ENCODE results near the gene XCL1.

XCL1 gene

GRCh38 chr1:168552961-168553360, 23.4 kb upstream of the XCL1 start:
- no peak overlapping the region for H3K27ac ChIP-seq (replicated peaks)

GRCh38 chr1:168553680-168554553, 22.5 kb upstream of the XCL1 start:
- Histone ChIP-seq H3K4me3 (replicated peaks; ENCODE audit: insufficient read depth, low read length) (no peak overlapping the region), H3K27ac (replicated peaks) (no peak overlapping the region), H3K27me3 (ENCODE audit: insufficient read depth, poor library complexity, severe bottlenecking) (no peaks in the 10 kb centered on the region)
- DNase-seq (ENCODE audit: low read depth in 1 of 2, low spot score in 1 of 2) = no peak
- TF ChIP-seq GABPA (IDR thresholded peaks at IDR 0.05; ENCODE audit: low read depth) (no peak), POLR2AphosphoS5 (IDR thresholded peaks at IDR 0.05; ENCODE audit: low read depth) (no peak), SPI1 (IDR thresholded peaks at IDR 0.05; ENCODE audit: borderline replicate concordance, low read depth) (no peak), CTCF (IDR thresholded peaks at IDR 0.05; ENCODE audit: insufficient read depth, low read length) (no peak)
- TF ChIP-seq, protein P1, sequence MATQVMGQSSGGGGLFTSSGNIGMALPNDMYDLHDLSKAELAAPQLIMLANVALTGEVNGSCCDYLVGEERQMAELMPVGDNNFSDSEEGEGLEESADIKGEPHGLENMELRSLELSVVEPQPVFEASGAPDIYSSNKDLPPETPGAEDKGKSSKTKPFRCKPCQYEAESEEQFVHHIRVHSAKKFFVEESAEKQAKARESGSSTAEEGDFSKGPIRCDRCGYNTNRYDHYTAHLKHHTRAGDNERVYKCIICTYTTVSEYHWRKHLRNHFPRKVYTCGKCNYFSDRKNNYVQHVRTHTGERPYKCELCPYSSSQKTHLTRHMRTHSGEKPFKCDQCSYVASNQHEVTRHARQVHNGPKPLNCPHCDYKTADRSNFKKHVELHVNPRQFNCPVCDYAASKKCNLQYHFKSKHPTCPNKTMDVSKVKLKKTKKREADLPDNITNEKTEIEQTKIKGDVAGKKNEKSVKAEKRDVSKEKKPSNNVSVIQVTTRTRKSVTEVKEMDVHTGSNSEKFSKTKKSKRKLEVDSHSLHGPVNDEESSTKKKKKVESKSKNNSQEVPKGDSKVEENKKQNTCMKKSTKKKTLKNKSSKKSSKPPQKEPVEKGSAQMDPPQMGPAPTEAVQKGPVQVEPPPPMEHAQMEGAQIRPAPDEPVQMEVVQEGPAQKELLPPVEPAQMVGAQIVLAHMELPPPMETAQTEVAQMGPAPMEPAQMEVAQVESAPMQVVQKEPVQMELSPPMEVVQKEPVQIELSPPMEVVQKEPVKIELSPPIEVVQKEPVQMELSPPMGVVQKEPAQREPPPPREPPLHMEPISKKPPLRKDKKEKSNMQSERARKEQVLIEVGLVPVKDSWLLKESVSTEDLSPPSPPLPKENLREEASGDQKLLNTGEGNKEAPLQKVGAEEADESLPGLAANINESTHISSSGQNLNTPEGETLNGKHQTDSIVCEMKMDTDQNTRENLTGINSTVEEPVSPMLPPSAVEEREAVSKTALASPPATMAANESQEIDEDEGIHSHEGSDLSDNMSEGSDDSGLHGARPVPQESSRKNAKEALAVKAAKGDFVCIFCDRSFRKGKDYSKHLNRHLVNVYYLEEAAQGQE (IDR thresholded peaks at IDR 0.05; ENCODE audit: insufficient replicate concordance, low read depth) = no peak

More at GRCh38 chr1:168552961-168553360, 23.4 kb upstream of the XCL1 start:
- Histone ChIP-seq H3K4me3 (replicated peaks; ENCODE audit: insufficient read depth, low read length) (no peak overlapping the region), H3K27me3 (ENCODE audit: insufficient read depth, poor library complexity, severe bottlenecking) (no peaks in the 10 kb centered on the region)
- TF ChIP-seq CTCF (IDR thresholded peaks at IDR 0.05; ENCODE audit: insufficient read depth, low read length) = no peak
- no peak for TF ChIP-seq SPI1 (IDR thresholded peaks at IDR 0.05; ENCODE audit: borderline replicate concordance, low read depth)
- TF ChIP-seq, protein P1 (IDR thresholded peaks at IDR 0.05; ENCODE audit: insufficient replicate concordance, low read depth) = no peak
- TF ChIP-seq GABPA (IDR thresholded peaks at IDR 0.05; ENCODE audit: low read depth) = no peak
- no peak for TF ChIP-seq POLR2AphosphoS5 (IDR thresholded peaks at IDR 0.05; ENCODE audit: low read depth)
- no peak for DNase-seq (ENCODE audit: low read depth in 1 of 2, low spot score in 1 of 2)

- Histone ChIP-seq H3K27ac (replicated peaks) (no peak overlapping the region), H3K27me3 (ENCODE audit: insufficient read depth, poor library complexity, severe bottlenecking) (no peaks in the 10 kb centered on the region), H3K4me3 (replicated peaks; ENCODE audit: insufficient read depth, low read length) (no peak overlapping the region)
- DNase-seq (ENCODE audit: low read depth in 1 of 2, low spot score in 1 of 2) = no peak
- TF ChIP-seq POLR2AphosphoS5 (IDR thresholded peaks at IDR 0.05; ENCODE audit: low read depth) (no peak), SPI1 (IDR thresholded peaks at IDR 0.05; ENCODE audit: borderline replicate concordance, low read depth) (no peak), CTCF (IDR thresholded peaks at IDR 0.05; ENCODE audit: insufficient read depth, low read length) (no peak), GABPA (IDR thresholded peaks at IDR 0.05; ENCODE audit: low read depth) (no peak)
- TF ChIP-seq, protein P1 (IDR thresholded peaks at IDR 0.05; ENCODE audit: insufficient replicate concordance, low read depth) = no peak
Measured at GRCh38 chr1:168554603-168555483, 21.6 kb upstream of the XCL1 start.

All from HL-60 (cell line).